Ectodermal cell (in vitro differentiated cells): ENCODE measurements around the gene TMEM72.

ENCODE experiments used
- H3K27ac ChIP-seq: 2 replicates; pipeline ENCODE4 v1.7.0; 2013; ENCODE audit warnings: mild to moderate bottlenecking, low read depth, low read length; ENCODE audit not compliant: insufficient read depth, poor library complexity, severe bottlenecking
- H3K27me3 ChIP-seq: 2 replicates; pipeline ENCODE4 v1.7.0; 2013; ENCODE audit warnings: mild to moderate bottlenecking, low read length; ENCODE audit not compliant: insufficient read depth, control insufficient read depth, poor library complexity, severe bottlenecking
- H3K36me3 ChIP-seq: one replicate; pipeline ENCODE4 v1.7.0; 2013; ENCODE audit warnings: low read length; ENCODE audit not compliant: control insufficient read depth, insufficient read depth
- H3K4me1 ChIP-seq: one replicate; pipeline ENCODE4 v1.7.0; 2013; ENCODE audit warnings: low read length; ENCODE audit not compliant: control insufficient read depth, insufficient read depth
- H3K4me3 ChIP-seq: 2 replicates; pipeline ENCODE4 v1.7.0; 2013; ENCODE audit warnings: low read depth, low read length, control low read depth; ENCODE audit not compliant: insufficient read depth
- H3K9me3 ChIP-seq: 2 replicates; pipeline ENCODE4 v1.7.0; 2013; ENCODE audit warnings: mild to moderate bottlenecking, low read length, moderate library complexity; ENCODE audit not compliant: control insufficient read depth
- WGBS, 2 experiments: methylation state at CpG; one replicate each; pipeline ENCODE4 v1.1.7; 2013; ENCODE audit warnings: missing lambda C conversion rate in 2 of 2; 5-methylcytosine and 5-hydroxymethylcytosine counted together

The TMEM72 gene

DNA sequence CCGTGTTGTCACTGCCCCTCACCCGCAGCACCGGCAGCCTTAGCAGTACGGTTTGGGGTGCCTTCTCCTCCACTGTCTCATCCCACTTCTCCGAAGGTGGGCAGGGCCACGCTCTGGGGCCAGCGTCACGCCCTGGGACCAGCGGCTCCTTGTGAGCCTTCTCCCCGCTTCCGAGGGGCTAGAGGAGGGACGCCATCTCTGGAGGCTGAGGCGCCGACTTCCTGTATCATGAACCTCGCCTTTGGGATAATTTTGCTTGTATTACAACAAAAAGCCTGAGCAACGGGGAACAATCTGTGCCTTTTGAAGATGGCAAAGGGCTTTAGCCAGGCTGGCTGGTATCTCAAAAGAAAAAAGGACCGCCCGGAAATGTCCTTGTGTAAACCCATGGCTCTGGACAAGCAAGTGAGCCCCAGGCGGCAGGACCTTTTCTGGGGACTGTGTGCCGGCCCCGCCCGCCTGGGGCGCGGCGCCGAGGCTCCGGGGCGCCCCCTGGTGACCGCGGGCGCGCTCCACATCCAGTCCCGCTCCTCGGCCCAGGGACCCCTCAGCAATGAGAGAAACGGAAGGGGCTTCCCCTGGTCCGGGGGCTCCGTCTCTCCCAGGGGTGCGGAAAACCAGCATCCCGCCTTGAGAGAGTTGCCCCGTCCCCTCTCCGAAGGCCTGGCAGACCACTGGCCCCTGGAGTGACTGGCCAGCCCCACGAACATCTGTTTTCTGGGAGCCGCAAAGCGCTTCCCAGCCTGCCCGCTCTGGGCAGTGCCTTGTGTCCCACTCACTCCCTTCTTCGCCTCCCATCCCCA is 63.7 kb downstream of the TMEM72 start:
- peaks cover 21% of the 10 kb centered on the region for H3K27me3 ChIP-seq
- peaks cover 31% of the 10 kb centered on the region for H3K4me1 ChIP-seq
- no peak overlapping the region for H3K27ac ChIP-seq
- H3K4me3 ChIP-seq = peak overlapping the region; percentile 24
- 5 to 6% methylated on average over 46 of the region's 46 CpGs for WGBS, 2 experiments
- H3K9me3 ChIP-seq = no peaks in the 10 kb centered on the region
- no peaks in the 10 kb centered on the region for H3K36me3 ChIP-seq

DNA sequence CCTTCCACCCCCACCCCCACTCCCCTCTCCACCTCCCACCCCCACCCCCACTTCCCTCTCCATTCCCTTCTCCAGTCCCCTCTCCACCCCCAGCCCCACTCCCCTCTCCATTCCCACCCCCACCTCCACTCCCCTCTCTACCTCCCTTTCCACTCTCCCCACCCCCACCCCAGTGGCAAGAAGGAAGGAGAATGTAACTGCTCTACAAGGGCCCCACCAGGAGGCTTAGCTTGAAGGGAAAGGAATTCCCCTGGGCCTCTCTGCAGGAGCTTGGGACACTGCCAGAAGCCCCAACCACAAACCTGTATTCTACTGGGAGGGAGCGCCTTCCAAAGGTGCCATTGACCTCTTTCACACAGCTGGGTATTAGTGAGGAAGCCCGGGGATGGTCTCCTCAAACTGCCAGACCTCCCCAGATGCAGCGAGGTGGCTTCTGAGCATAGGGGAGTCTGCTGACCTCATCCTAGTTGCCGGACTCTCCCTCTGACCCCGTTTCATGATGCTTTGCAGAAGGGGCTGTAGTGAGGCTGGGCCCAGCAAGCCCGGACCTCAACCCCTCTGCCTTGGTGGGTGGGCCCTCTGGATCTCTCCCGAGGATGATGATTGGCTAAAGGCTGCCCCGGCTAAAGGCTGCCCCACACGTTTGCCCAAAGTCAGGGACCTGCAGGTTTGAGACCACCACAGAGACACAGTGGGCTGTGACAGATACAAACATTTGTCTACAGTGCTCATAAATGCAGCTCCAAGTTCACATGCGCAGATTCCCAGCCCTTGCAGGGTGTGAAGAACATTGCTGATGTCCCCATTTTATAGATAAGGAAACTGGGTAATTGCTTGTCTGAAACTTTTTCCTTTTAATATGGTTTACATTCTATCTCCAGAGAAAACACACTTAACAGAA is 64.5 kb downstream of the TMEM72 start:
- Histone ChIP-seq H3K9me3 (no peaks in the 10 kb centered on the region), H3K27me3 (peaks cover 21% of the 10 kb centered on the region), H3K4me3 (no peak overlapping the region), H3K36me3 (no peaks in the 10 kb centered on the region), H3K4me1 (peaks cover 39% of the 10 kb centered on the region), H3K27ac (no peak overlapping the region)
- WGBS, 2 experiments = 19 to 22% methylated on average over 10 of the region's 10 CpGs

DNA sequence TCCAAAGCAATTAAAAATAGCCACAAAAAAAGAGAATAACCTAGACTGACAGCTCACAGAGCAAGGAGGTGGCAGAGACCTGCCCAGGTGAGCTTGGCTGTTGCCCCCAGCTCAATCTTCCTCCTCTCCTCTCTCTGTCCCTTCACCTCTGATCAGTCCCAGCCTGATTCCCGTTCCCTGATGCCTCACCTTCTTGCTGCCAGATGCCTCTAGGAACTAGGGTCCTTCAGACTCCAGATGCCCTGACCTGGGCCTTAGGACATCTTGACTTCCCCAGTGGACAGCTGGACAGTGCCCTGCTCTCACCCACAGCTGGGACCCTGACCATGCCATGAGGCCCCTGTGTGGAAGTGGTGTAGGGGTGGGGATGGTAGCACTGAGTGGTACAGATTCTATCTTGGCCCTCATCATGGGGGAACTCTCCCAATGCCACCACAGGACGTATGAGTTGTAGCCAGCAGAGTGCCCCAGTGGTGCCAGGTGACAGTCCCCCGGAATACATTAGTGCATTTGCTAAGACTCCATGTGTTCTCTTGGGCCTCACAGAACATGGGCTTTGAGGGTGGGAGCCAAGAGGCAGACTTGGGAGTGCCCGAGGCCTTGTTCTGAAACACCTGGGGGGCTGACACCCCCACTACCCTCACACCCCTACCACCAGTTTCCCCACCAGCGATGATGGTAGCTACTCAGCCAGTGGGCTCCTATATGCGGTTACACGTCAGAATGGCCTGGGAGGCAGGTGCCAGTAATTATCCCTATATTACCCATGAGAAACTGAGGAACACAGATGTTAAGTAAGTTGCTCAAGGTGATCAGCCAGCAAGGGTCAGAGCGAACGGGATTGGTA is 65.4 kb downstream of the TMEM72 start:
- H3K4me3 ChIP-seq = no peak overlapping the region
- peaks cover 44% of the 10 kb centered on the region for H3K4me1 ChIP-seq
- WGBS, 2 experiments = 89 to 92% methylated on average over 9 of the region's 9 CpGs
- no peaks in the 10 kb centered on the region for H3K36me3 ChIP-seq
- H3K27ac ChIP-seq = no peak overlapping the region
- H3K27me3 ChIP-seq = peaks cover 21% of the 10 kb centered on the region
- H3K9me3 ChIP-seq = no peaks in the 10 kb centered on the region

DNA sequence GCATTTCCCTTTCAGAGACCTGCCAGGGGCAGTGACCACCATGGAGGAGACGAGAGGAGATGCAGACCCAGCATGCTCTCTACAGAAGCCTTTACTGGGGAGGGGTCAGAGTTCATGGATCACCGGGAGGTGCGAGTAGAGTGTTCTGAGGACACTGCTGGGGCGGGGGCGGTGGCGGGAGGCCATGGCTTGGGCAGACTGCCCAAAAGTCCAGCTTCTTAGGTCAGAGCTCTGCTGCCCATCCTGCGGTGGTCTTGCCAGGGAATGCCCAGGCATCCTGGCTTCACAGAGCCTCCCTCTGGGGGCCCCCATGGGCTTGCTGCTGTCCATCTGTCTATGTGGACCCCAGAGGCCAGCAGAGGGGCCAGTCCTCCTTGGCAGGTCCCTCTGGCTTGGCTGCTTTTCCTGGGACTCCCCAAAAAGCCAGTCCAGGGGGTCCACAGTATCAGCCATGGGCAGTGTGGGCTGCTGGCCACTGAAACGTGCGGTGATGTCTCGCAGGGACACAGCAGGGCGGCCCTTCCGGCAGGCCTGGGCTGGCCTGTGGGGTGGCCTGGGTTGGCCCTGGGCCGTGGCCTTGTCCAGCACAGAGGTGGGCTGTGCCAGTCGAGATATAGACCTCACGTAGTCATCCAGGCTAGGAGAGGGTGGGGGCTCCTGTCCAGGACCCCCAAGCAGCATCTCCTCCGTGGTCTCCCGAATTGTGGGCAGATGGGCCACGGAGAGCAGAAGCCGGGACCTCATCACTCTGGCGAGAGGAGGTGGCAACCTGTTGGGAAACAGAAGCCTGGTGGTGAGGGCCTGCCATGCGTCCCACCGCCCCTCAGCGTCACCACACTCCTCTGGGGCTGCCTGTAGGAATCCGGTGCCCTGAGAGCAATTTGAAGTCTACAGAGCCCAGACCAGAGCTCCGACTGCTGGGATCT is 66.4 kb downstream of the TMEM72 start:
- no peak overlapping the region for H3K27ac ChIP-seq
- no peaks in the 10 kb centered on the region for H3K9me3 ChIP-seq
- no peaks in the 10 kb centered on the region for H3K36me3 ChIP-seq
- WGBS, 2 experiments = 86 to 87% methylated on average over 25 of the region's 25 CpGs
- H3K4me1 ChIP-seq = peaks cover 44% of the 10 kb centered on the region
- no peak overlapping the region for H3K4me3 ChIP-seq
- H3K27me3 ChIP-seq = peaks cover 21% of the 10 kb centered on the region

DNA sequence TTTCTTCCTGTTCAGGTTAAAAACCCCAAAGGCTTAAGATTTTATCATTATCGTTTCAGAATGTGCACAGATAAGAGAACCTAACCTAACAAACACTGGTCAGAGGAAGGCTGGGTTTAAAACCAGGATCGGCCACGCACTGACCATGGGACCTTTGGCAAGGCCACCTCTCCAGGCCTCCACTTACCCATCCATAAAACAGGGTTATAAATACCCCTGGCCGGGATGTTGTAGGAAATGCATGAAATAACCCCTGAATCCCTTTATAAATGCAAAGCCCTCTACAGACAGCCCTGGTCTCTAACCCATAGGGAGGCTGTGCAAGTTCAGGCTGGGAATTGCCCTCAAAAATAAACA is 67.1 kb downstream of the TMEM72 start:
- peaks cover 21% of the 10 kb centered on the region for H3K27me3 ChIP-seq
- H3K27ac ChIP-seq = no peak overlapping the region
- H3K36me3 ChIP-seq = no peaks in the 10 kb centered on the region
- H3K9me3 ChIP-seq = no peaks in the 10 kb centered on the region
- WGBS, 2 experiments = 84 to 86% methylated on average over 4 of the region's 4 CpGs
- peaks cover 41% of the 10 kb centered on the region for H3K4me1 ChIP-seq
- H3K4me3 ChIP-seq = no peak overlapping the region

DNA sequence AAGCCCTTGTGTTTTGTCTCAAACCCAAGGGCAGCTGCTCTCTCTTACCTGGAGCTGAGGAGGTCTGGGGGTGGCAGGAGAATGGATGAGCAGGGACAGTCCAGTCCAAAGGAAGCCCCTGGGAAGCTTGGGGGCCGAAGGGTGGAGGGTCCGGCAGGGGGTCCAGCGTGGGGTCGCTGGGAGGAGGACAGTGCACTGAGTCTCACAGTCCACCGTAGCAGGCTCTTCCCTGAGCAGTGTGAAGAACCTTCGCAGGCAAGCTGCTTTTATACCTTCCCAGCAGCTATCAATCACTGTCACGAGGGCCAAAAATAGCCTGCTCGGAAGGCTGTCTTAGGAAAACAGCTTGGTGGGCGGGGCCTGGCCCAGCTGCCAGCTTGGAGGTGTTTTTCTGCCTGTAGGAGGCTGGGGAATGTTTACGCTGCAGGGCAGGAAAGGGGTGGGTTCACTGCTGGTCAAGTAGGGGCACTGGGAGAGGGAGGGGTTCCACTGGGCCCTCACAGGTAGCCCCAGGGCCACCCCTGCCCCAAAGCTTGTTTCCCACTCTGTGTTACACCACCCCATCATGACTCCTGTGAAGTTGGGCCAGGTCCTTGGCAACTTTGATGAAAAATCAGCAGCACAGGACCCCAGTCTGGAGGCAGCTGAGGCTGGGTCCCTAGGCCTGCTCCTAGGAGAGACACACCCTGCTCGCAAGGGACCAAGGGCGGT is 67.6 kb downstream of the TMEM72 start, which contains the start of gene DEPP1:
DEPP1 (minus strand) TSS at position 240 of the 711 bp plus-strand sequence. CDS start 779 bp downstream, outside the sequence.
- Histone ChIP-seq H3K36me3 (no peaks in the 10 kb centered on the region), H3K27me3 (peaks cover 19% of the 10 kb centered on the region), H3K4me3 (no peak within 1 kb of the TSS), H3K27ac (no peak within 1 kb of the TSS), H3K9me3 (no peaks in the 10 kb centered on the region), H3K4me1 (peaks cover 37% of the 10 kb centered on the region)
- 19 to 27% methylated on average over 12 of the region's 12 CpGs for WGBS, 2 experiments

DNA sequence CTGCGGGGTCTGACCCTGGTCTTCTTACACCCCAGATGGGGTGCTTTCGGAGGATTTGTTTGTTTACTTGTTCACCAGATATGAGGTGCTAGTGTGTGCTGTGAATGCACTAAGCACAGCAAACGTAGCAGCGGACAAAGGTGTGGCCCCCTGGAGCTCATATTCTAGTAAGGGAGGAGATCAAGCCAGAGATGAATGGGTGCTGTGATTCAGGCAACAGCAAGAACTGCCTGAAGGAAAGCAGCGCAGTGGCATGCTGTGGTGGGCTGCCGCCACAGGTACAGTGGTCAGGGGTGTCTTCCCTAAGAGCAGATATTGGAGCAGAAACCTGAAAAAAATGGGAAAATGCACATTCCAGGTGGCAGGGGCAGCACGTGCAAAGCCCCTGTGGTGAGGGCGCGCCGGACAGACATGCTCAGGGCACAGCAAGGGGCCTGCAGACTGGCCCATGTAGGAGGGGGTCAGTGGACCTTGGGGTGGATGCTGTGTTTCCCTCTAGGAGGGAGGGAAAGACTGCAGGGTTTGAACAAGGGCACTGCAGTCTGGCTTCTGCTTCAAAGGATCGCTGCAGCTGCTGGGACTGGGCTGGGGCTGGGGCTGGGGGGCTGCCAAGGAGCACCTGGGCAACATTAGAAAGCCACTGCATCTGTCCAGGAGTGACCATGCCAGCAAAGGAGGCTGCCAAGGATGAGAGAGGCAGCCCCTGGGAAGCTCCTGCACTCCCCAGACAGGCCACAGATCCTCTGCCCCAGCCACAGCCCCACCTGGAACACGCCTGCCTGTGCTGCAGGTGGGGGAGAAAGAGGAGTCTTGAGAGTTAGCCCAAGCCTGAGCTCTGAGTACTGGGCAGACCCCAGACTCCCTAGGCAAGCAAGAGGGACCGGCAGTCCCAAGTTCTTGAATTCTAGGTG is 68.4 kb downstream of the TMEM72 start:
- WGBS, 2 experiments = 75 to 76% methylated on average over 13 of the region's 13 CpGs
- Histone ChIP-seq H3K4me1 (peaks cover 31% of the 10 kb centered on the region), H3K27ac (no peak overlapping the region)

DNA sequence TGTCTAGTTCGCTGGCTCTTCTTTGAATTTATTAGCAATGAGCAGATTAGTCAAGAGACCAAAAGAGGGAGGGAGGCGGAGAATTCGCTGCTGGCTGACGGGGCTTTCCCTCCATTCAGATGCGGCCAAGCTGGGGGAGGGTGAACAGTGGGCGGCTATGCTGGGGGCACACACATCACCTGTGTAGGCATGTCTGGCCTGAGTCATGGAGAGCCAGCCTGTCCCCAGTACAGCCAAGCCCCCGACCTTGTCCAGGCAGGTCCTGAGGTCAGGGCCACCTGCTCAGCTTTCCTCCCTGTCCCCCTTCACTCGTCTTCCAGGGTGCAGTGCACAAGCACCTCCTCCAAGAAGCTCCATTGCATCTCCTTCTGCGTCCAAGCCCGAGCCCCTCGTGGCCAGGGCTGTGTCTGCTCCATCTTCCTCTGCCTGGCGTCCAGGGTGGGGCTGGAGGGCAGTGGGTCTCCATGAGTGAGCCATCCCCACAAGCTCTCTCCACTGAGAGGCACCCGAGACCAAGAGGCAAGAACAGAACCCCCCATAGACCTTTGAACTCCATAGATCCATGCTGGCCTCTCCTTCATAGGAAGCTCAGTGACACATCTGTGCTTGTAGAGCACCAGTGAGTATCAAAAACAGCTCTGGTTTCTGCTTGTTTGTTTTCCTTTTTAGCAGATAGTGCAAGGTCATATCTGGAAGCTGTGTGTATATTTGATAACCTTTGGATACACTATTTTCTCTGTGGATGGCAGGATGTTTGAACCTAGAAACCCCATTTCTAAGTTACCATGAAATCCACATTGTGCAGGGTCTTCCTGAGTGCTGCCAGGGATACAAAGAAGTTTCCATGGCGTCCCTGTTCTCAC is 69.4 kb downstream of the TMEM72 start:
- no peaks in the 10 kb centered on the region for H3K36me3 ChIP-seq
- no peaks in the 10 kb centered on the region for H3K9me3 ChIP-seq
- H3K27ac ChIP-seq = no peak overlapping the region
- no peak overlapping the region for H3K4me3 ChIP-seq
- H3K27me3 ChIP-seq = peaks cover 6% of the 10 kb centered on the region
- WGBS, 2 experiments = 63 to 67% methylated on average over 14 of the region's 14 CpGs
- peaks cover 31% of the 10 kb centered on the region for H3K4me1 ChIP-seq

More for the DNA sequence above, 68.4 kb downstream of the TMEM72 start:
- H3K4me3 ChIP-seq = no peak overlapping the region
- H3K27me3 ChIP-seq = peaks cover 11% of the 10 kb centered on the region
- no peaks in the 10 kb centered on the region for H3K36me3 ChIP-seq
- no peaks in the 10 kb centered on the region for H3K9me3 ChIP-seq
